Measurements from ENCODE around the gene ADAMTS5.

DNA sequence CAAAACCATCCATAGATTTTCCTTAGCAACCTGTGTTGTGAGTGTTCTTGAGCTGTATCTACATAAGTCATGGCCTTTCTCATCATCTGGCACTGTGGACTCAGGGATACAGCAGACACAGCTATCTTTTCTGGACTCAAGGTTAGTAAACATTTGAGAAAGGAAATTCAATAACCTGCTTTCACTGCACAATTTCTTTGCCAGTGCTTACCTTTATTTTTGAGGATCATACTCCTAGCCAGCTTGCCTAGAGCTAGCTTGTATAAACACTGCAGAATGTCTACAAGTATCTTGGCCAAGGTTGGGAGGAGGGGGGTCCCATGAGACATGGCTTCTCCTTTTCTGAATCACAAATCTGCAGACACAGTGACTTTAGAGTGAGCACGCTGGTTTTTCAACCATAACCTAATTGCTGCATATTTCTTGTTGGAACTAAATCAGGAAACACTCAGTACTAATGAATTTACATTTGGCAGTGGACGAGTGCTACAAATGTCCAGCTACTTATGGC, 27.2 kb downstream of the ADAMTS5 start:
- TF ChIP-seq, protein P1, sequence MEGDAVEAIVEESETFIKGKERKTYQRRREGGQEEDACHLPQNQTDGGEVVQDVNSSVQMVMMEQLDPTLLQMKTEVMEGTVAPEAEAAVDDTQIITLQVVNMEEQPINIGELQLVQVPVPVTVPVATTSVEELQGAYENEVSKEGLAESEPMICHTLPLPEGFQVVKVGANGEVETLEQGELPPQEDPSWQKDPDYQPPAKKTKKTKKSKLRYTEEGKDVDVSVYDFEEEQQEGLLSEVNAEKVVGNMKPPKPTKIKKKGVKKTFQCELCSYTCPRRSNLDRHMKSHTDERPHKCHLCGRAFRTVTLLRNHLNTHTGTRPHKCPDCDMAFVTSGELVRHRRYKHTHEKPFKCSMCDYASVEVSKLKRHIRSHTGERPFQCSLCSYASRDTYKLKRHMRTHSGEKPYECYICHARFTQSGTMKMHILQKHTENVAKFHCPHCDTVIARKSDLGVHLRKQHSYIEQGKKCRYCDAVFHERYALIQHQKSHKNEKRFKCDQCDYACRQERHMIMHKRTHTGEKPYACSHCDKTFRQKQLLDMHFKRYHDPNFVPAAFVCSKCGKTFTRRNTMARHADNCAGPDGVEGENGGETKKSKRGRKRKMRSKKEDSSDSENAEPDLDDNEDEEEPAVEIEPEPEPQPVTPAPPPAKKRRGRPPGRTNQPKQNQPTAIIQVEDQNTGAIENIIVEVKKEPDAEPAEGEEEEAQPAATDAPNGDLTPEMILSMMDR (IDR thresholded peaks at IDR 0.05), result no peak
- TF ChIP-seq POLR2AphosphoS5 (IDR thresholded peaks at IDR 0.05; ENCODE audit: low read depth, low read length) (no peak), REST (IDR thresholded peaks at IDR 0.05; ENCODE audit: insufficient read depth in 1 of 2, low read depth in 2 of 2, low read length in 1 of 2) (no peak)
